ENCODE results near the gene KIFBP.
"Not testable (repeated sequence)": the region's sequence is repeated elsewhere in the genome, so short reads cannot be mapped to it uniquely, and the experiment has no call there.

KIFBP gene

GRCh38 chr10:69004821-69005220 is 16.2 kb downstream of the KIFBP start:
- DNase-seq: no peak

- DNase-seq: no peak
These were observed 17.3 kb downstream of the KIFBP start for GRCh38 chr10:69005704-69006485.

GRCh38 chr10:69007260-69007659 is 18.7 kb downstream of the KIFBP start:
- DNase-seq: no peak

- no peak for DNase-seq
These were observed 20.8 kb downstream of the KIFBP start for GRCh38 chr10:69009360-69009759.

- no peak for DNase-seq
These were observed 21.6 kb downstream of the KIFBP start for GRCh38 chr10:69010151-69010640.

- not testable (repeated sequence) for DNase-seq
These were observed 24.2 kb downstream of the KIFBP start for GRCh38 chr10:69012778-69013177.

- DNase-seq: no peak
These were observed 25.6 kb downstream of the KIFBP start for GRCh38 chr10:69014171-69014570.

GRCh38 chr10:69018613-69019012 is 30.0 kb downstream of the KIFBP start:
- no peak for DNase-seq

- DNase-seq: no peak
These were observed 34.0 kb downstream of the KIFBP start for GRCh38 chr10:69022611-69023010.

- DNase-seq: no peak
These were observed 36.8 kb downstream of the KIFBP start for GRCh38 chr10:69025370-69025896.

GRCh38 chr10:69033256-69033655 is 44.7 kb downstream of the KIFBP start:
- DNase-seq: no peak

GRCh38 chr10:69037489-69037888 is 48.9 kb downstream of the KIFBP start:
- DNase-seq: no peak

GRCh38 chr10:69040904-69041303 is 52.3 kb downstream of the KIFBP start:
- DNase-seq: not testable (repeated sequence)

GRCh38 chr10:69042417-69042816 is 53.8 kb downstream of the KIFBP start:
- DNase-seq: no peak

- no peak for DNase-seq
These were observed 54.2 kb downstream of the KIFBP start for GRCh38 chr10:69042838-69043237.

- no peak for DNase-seq
These were observed 55.4 kb downstream of the KIFBP start for GRCh38 chr10:69043931-69044531.

- DNase-seq: no peak
These were observed 55.9 kb downstream of the KIFBP start for GRCh38 chr10:69044546-69044945.

GRCh38 chr10:69045441-69046300 is 57.1 kb downstream of the KIFBP start:
- no peak for DNase-seq

- DNase-seq: no peak
These were observed 58.7 kb downstream of the KIFBP start for GRCh38 chr10:69047111-69047832.

GRCh38 chr10:69048103-69048502 is 59.5 kb downstream of the KIFBP start:
- DNase-seq: no peak

GRCh38 chr10:69049566-69049961 is 61.0 kb downstream of the KIFBP start:
- no peak for DNase-seq

- no peak for DNase-seq
These were observed 62.7 kb downstream of the KIFBP start for GRCh38 chr10:69051303-69051702.

Data from NCI-H1417 treated with DMSO at 0.1 percent for 48 hours (cell line).